HG03025 (cell line): ENCODE measurements around the gene RIN1.
"Not testable (repeated sequence)": the region's sequence is repeated elsewhere in the genome, so short reads cannot be mapped to it uniquely, and the experiment has no call there.

Experiments used
- ATAC-seq: cut with Tn5 transposase; IDR thresholded peaks from one replicate; pipeline ENCODE4 v1.9.1; 2021; ENCODE audit warnings: mild to moderate bottlenecking, moderate library complexity; ENCODE audit not compliant: unreplicated experiment, low FRiP score

The RIN1 gene

DNA sequence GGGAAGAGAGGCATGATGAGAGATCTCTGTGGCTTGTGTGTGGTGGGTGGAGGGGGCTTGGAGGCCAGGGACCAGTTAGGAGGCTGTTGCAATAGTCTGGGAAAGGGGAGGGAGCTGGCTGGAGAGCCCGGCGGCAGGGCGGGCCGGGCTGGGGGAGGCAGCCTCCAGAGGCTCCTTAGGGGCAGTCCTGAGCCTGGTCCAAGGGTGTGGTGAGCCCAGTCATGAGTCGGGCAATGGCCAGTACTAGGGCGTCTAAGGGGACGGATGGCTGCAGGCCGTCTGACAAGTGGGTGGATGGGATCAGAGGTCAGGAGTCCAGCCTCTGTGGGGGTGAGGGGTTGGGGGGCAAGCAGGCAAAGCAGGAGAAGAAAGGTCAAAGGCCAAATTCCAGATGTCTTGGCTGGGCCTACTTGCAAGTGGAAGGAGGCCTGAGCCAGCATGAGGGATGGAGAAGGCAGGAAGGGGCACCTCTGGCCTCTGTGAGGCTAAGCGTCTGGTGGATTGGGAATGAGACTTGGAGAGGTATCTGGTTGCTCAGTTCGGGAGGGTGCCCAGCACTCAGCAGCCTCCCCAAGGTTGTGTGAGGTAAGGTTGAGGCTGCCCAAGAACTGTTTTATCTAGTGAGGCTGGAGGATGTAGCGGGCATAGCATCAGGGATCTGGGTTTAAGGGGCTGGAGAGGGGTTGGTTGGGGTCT, 13.4 kb downstream of the RIN1 start:
- no peak for ATAC-seq

DNA sequence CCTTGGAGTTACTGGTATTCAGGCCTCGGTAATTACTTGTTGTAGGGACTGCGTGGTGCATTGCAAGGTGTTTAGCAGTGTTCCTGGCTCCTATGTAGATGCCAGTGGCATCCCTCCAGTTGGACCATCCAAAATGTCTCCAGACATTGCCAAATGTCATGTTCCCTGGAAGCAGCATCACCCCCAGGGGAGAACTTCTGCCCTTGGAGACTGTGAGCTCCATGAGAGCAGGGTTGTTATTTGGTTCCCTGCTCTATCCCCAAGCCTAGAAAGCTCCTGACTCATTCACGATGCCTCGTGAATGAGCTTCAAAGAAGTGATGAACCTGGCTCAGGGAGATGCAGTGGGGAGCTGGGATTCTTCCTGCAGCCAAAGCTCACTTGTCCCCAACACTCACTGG, 14.6 kb downstream of the RIN1 start:
- ATAC-seq, result no peak

DNA sequence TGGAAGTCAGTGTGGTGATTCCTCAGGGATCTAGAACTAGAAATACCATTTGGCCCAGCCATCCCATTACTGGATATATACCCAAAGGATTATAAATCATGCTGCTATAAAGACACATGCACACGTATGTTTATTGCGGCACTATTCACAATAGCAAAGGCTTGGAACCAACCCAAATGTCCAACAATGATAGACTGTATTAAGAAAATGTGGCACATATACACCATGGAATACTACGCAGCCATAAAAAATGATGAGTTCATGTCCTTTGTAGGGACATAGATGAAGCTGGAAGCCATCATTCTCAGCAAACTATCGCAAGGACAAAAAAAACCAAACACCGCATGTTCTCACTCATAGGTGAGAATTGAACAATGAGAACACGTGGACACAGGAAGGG, 15.5 kb downstream of the RIN1 start:
- not testable (repeated sequence) for ATAC-seq

DNA sequence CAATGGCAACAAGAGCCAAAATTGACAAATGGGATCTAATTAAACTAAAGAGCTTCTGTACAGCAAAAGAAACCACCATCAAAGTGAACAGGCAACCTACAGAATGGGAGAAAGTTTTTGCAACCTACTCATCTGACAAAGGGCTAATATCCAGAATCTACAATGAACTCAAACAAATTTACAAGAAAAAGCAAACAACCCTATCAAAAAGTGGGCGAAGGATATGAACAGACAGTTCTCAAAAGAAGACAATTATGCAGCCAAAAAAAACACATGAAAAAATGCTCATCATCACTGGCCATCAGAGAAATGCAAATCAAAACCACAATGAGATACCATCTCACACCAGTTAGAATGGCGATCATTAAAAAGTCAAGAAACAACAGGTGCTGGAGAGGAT, 15.9 kb downstream of the RIN1 start:
- ATAC-seq, result not testable (repeated sequence)

DNA sequence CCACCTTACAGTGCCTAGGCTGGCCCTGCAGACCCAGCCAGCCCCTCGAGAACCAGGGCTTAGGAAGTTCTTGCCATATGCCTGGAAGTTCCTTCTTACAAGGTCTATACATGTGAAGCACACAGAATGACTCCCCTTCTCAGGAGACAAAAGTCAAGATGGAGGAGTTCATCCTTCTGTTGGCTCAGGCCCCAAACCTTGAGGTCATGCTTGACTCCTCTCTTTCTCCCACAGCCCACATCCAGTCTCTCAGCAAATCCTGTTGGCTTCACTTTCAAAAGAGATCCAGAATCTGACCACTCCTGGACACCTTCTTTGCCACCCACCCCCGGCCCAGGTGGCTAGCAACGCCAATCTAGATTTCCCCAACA, 17.6 kb downstream of the RIN1 start:
- no peak for ATAC-seq

DNA sequence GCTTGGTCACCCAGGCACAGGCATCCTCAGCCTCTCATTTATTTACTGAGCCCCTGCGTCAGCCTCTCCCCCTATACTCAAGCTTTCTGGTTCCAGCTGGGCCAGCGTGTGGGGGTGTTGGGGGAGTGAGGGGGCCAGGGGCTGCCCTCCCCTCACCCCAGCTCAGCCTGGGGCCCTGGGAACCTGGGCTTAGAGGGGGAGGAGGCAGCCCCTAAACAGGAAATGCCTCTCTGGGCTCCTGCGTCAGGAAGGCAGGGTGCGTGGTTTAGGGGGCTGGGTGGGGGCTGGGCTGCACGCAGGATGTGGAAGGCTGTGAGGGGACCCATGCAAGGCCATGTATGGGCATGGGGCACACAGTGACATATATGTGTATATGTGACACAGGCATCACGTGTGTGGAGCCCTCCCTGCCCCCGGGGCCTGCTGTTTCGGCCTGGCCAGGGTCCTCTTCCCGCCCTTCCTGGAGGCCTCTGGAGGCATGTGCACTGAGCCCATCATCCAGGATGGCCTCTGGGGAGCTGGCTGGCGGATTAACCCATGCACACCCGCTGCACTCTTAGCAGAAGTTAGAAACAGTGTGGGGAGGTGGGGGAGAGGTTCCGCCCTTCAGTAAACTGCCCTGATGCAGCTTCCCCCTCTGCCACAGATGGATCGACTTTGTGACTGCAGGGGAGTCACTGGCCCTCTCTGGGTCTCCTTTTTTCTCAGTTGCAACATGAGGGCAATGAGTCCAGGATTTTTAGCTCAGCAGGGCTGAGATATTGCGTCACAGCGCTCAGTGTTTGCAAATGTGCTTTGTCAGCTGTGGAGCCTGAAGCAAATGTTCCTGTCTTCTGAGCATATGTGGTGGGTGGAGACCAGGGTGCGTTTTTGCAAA, 18.3 kb downstream of the RIN1 start:
- ATAC-seq, result no peak

DNA sequence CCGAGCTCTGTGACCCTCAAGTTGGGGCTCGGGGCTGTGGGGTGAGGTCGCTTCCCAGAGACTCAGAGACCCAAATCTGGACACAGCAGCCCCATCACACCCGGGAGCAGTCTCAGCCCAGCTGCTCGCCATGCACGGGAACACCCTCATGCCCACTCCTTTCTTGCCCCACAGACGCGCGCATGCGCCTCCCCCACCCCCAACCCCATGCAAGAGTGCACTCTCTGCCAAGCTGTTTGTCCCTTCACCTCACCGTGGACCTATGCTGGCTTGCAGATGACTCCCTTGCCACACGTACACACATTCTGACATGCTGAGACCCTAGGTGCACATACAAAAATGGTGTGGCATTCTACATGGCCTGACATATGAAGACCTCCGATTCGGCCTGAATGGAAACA, 18.9 kb downstream of the RIN1 start:
- ATAC-seq, result no peak

DNA sequence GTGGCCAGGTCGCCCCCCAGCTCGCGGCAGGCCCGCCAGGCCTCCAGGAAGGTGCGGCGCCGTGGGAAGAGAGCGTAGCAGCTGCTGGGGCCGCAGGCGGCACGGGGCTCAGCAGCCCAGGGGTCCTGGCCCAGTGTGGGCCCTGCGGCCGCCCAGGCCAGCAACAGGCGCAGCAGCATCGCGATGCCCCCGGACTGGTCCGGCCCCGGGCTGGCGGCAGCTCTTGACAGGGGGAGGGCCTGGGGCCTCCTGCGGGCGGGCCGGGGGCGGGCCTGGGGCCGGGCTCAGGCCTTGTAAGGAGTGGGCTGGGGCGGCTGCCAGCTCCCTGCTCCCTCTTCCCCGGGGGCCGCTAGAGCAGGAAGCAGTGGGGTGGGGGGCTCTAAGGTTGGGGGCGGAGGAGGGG, 19.4 kb downstream of the RIN1 start, which contains the start of gene CD248:
Gene CD248 (minus strand): TSS at position 196 of the 403 bp plus-strand sequence. CDS start 17 bp downstream, at position 179.
- ATAC-seq, result no peak

DNA sequence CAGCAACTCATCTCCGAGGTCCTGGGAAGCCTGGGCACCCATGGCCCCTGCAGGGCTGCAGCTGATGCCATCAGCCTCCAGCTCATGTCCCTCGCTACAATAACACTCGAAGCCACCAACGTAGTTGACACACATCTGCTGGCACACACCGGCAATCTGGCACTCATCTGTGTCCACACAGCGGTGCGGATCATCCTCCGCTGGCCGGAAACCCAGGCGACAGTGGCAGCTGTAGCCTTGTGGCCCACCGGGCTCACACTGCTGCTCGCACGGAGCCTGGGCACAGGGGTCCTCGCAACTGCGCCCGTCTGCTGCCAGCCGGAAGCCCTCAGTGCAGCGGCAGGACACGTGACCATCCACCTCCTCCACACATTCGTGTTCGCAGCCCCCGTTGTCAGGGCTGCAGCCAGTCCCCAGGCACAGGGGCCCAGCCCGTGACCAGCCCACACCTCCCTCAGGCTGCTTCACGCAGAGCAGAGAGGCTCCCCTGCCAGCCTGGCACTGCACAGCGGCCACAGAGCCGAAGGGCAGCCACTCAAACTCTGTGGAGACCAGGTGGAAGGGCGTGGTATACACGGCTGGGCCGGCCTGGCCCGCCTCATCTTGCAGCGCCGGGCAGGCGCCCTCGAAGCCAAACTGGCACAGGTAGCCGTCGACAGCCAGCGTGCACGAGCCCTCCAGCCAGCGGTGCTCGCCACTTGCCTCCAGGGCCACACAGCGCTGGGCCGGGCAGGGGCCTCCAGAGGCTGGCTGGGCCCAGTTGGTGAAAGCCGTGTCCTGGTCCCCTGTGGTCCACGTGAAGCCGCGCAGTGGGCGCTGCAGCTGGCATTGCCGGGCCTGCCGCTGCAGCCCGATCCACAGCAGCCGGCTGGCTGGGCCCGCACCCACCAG, 20.1 kb downstream of the RIN1 start:
- ATAC-seq, result no peak

DNA sequence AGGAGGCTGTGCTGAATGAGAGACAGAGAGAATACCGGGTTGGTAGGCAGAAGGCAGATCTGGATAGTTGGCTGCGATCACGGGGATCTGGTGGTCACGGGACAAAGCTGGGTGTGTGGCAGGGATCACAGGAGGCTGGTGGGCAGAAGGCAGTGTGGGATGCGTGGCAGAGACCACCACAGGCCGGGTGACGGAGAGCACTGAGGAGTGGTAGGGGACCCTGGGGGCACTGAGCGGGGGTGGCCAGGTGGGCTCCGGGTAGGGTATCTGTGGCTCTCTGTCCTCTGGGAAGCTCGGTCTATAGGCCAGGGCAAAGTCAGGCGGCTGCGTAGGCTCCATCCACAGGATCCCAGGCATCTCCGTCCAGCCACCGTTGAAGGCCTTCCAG, 20.7 kb downstream of the RIN1 start:
- ATAC-seq, result no peak

DNA sequence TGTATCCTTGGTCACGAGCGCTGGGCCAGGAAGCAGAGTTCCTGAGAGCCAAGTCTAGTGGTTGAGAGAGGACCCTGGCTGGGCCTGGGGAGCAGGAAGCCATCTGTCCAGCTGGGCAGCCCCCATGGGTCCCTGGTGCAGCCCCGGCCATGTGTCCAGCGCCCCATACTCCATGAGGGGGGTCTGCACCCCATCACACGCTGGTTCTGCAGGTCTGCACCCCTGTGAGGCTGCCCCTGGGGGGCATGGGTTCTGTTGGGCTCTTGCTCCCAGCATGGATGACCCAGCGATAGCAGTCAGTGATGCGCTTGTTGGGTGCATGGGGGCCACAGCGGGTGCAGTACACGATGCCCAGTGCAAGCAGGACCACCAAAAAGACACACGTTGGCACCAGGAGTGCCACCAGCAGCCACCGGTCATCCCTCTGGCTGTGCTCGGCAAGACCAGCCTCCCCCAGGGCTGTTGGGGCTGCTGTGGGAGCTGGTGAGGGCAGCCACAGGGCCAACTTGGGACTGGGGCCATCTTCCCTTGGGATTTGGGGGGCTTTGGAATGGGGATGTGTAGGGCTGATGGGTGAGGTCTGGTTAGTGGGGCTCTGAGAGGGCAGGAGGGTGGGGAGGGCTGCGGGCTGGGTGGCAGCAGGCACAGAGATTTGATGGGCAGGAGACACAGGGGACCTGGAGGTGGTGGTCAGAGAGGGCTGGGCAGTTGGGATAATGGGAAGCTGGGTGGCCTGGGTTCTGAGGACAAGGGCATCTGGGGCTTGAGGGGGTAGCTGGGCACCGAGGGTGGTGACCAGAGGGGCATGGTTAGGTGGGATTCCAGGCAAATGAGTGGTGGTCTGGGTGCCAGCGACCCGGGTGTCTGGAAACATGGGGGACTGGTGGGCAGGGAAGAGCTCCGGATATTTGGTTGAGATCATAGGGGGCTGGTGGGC, 21.4 kb downstream of the RIN1 start:
- no peak for ATAC-seq

DNA sequence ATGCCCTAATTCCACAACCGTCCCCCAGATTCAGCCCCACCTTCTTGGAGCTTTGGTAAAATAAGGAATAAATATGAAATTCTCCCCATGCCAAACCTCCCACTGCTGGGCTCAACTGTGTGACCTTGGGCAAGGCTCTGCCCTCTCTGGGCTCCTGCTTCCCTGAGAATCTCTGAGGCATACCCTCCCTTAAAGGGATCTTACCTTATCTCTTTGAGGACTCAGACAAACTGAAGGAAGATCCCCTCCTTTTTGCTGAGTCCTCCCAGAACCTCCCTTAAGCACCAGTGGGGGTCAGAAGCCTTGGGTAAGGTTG, 22.1 kb downstream of the RIN1 start:
- ATAC-seq, result no peak

DNA sequence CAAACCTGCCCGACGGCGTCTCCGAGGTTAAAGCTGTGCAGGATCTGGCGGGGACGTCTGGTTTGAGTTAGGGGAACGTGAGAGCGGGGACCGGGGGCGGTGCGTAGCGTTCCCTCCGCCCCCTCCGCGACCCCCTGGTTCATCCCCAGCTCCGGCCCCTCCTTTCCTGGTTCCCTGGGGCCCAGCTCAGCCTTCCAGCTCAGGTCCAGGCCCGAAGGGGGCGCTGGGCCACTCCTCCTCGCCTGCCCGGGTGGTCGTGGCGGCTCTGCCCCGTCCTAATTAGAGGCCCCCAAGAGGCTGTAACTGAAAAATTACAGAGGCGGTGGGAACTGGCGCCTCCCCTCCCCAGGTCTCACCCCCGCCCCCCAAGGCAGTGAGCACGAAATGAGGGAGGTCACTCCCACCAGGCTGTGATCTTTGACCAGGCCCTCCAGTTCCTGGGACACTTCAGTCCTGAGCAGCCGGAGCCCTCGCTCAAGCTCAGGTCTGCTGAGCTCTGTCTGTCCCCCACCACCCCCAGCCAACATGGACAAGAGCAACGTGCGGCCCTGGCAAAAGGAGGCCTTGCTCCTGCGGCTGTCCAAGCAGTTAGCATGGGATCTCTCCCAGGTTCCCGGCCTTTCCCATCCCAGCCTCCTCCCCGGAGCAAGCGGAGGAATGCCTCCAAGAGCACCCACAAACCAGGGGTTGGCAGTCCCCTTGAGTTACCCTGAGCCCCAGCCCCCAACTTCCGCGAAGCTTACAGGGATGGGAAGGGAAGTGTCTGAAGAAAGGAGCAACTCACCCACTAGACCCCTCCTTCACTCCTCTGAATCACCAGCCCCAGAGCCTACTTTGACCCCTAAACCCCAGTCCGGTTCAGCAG, 22.7 kb downstream of the RIN1 start:
- ATAC-seq, result no peak

DNA sequence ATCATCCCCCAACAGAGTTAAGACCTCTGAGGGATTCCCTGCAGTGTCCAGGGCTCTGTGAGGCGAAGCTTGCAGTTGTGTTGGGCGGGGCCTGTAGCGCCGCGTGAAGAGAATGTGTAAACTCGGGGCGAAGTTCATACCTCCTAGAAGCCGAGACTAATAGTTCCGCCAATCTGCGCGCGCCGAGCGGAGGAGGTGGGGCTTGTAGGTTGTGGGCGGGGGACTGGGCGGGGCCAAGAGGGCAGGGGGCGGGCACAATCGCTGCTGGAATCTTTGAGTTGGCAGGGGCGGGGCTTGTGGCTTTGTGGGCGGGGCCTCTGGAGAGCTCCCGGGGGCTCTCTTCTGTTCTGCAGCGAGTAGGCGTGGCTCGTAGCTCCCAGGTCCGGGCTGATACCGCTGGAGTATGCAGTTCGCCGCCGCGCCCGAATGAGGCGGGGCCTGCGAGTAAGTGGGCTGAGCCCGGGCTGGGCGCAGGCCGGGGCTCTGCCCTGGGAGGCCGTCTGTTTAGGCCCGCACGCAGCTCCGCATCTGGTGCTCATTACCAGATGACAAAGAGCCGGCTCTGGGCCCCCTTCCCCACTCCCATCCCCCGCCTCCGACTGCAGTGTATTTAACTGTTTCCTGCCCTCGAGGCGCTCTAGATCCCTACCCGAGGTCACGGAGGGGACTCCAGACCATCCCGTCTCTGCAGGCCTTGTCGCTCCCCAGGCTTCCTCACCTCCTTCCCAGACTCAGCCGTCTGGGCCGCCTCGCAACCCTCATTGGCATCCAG, 23.5 kb downstream of the RIN1 start:
- peak; percentile 55 for ATAC-seq

DNA sequence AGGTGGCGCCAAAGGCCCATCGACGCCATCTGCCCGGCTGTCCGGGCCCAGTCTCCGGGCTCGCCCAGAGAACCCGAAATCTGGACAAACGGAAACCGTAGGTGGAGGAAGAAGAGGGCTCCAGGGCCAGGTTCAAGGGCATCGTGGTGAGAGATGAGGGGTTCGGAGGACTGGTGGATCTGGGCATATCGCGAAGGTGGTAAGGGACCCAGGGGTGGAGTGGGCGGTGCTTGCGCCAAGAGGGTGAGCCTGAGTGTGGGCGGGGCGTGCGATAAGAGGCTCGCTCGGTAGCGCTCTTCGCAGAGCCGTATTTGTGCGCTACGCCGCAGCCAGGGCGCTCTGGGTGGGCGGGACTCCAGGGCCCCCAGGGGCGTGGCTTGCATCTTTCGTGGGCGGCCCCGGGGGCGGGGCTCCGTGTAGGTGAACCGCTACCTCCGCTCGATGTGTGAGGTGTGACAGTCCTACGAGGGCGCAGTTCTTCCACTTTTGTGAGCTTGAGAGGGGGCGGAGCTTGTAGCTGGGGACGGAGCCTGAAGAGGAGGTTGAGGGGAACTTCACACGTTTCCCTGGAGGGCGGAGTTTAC, 24.2 kb downstream of the RIN1 start:
- peak; percentile 63 for ATAC-seq

DNA sequence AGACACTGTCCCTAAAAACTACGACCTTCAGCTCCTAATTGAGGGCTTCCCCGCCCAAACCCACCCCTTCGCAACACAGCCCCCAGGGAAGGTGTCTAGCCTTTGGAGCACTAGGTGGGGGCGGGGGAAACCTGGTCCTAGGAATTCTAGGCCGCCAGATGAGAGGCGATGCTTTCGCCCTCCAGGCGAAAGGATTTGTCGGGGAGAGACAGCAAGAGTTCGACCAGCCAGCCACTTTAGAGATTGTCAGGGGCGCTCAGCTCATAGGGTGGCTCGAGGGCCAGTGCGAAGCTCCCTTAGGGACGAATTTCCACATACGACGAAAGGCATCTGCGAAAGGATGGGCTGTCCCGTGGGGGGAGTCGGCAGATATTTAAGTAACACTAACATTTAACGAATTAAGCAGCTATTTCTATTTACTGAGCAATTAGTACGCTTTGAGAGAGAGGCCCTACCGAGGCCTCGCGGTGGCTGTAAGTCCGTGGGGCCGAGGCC, 24.7 kb downstream of the RIN1 start:
- ATAC-seq, result no peak

DNA sequence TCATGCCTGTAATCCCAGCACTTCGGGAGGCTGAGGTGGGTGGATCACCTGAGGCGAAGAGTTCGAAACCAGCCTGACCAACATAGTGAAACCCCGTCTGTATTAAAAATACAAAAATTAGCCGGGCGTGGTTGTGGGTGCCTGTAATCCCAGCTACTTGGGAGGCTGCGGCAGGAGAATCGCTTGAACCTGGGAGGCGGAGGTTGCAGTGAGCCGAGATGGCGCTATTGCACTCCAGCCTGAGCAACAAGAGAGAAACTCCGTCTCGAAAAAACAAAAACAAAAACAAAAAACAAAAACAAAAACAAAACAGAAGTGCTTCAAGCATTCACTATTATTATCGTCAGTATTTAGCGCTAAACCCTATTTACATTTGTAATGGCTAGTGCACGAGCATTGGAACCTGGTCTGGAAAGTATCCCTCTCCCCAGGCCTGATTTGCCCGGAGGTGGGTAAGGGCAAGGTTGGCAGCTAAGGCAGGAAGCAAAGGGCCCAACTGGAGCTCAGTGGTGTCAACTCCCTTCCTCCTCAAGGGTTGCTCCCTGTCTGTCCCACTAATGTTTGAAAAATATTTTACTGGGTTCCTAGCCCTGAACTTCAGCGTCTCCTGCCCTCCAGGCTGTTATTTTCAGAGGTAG, 25.3 kb downstream of the RIN1 start:
- not testable (repeated sequence) for ATAC-seq
